HG02571 (cell line): ENCODE data around the gene LRCH2.
"Not testable (repeated sequence)": the region's sequence is repeated elsewhere in the genome, so short reads cannot be mapped to it uniquely, and the experiment has no call there.

ENCODE experiments used
- ATAC-seq: cut with Tn5 transposase; IDR thresholded peaks from one replicate; pipeline ENCODE4 v1.9.1; 2021; ENCODE audit warnings: mild to moderate bottlenecking, moderate library complexity; ENCODE audit not compliant: unreplicated experiment

The LRCH2 gene, protein sequence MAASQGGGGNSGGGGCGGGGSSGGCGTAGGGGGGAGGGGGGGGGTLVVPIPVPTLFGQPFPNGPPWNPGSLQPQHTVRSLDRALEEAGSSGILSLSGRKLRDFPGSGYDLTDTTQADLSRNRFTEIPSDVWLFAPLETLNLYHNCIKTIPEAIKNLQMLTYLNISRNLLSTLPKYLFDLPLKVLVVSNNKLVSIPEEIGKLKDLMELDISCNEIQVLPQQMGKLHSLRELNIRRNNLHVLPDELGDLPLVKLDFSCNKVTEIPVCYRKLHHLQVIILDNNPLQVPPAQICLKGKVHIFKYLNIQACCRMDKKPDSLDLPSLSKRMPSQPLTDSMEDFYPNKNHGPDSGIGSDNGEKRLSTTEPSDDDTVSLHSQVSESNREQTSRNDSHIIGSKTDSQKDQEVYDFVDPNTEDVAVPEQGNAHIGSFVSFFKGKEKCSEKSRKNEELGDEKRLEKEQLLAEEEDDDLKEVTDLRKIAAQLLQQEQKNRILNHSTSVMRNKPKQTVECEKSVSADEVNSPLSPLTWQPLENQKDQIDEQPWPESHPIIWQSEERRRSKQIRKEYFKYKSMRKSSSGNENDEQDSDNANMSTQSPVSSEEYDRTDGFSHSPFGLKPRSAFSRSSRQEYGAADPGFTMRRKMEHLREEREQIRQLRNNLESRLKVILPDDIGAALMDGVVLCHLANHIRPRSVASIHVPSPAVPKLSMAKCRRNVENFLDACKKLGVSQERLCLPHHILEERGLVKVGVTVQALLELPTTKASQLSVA

DNA sequence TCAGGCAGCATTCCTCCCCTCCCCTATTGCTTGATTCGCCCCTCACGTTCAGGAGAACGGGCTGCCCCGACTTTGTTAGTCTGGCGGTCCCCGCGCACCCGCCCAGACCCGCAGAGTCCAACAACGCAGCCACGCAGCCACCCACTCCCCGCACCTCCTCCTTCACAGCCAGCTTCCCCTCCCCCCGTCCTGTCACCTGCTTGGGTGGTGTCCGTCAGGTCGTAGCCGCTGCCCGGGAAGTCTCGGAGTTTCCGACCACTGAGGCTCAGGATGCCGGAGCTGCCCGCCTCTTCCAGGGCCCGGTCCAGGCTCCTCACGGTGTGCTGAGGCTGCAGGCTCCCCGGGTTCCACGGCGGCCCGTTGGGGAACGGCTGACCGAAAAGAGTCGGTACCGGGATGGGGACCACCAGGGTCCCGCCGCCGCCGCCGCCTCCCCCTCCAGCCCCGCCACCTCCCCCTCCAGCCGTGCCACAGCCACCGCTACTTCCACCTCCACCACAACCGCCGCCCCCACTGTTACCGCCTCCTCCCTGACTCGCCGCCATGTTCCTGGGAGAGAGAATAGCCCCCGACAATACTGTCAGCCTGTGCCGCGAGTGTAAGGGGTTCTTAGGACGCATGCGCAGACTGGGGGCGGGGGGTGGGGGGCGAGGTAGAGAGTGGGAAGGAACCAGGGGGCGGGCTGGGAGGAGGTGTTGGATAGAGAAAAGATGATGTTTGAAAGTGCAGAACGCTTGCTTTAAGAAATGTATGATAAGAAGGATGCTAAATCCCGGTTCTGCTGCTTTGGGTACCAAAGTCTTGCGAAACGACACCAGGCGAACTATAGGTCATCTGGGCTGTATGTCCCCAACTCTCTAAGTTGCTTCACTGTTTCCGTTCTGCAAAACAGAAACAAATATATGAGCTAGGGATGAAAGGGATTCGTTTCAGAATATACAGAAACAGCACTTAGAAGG lies at the start of gene LRCH2:
Gene LRCH2 (minus strand): TSS at position 600 of the 959 bp plus-strand sequence. CDS start 55 bp downstream, at position 545.
- ATAC-seq = no peak

DNA sequence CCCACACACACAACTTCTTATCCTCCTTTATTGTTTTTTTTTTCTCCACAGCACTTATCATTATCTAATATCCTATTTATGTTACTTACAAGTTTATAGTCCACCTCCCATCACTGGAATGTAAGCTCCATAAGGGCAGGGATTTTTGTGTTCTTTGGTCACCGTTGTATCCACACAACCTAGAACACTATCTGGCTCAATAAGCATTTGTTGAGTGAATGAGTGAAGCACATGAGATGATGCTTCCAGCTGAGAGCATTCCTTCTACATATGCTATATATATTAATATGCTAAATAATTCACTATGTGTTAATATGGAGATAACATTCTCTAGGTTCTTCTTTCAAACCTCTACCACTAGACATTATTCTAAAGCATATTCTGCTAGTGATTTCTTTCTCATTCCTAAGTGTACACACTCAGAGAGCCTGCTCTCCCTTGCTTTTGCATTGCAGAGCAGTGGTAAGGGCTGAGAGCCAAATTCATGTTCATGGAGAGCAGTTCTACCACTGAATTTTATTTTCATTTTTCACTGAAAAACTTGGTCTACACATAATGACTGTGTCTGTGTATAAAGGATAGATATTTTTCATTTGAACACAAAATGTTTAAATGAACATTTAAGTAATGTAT lies 35.3 kb upstream of the LRCH2 start:
- ATAC-seq = no peak

DNA sequence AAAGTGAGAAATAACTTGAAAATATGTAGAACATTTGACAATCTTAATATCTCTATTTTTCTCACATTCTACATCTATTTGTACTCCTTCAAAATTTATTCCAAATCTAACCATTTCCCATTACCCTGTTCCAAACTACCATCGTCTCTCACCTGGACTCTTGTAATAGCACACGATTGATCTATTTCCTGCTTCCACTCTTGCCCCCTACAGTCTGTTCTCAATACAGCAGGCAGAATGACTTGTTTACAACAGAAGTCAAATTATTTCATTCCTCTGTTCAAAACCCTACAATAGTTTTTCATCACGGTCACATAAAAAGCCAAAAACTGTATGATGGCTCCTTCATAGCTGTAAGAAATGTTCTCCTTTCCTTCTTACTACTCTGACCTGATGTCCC lies 34.5 kb upstream of the LRCH2 start:
- no peak for ATAC-seq

DNA sequence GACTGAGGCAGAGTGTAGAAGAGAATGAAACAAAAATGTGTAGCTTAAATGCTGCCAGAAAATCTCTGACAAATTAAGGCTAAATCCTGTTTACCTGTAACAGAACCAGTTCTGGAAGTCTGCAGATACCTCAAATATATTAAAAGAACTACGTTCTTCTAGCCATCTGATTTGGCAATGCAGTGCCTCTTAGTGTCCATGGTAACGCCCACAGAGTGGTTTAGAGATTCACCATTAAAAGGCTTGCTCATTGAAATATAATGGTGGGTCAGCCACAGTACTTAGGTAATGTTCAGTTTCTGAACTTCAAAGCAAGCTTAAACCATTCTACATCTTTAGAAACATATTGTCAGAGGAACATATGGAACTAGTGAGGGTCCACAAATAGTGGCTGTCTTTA lies 32.4 kb upstream of the LRCH2 start:
- no peak for ATAC-seq

DNA sequence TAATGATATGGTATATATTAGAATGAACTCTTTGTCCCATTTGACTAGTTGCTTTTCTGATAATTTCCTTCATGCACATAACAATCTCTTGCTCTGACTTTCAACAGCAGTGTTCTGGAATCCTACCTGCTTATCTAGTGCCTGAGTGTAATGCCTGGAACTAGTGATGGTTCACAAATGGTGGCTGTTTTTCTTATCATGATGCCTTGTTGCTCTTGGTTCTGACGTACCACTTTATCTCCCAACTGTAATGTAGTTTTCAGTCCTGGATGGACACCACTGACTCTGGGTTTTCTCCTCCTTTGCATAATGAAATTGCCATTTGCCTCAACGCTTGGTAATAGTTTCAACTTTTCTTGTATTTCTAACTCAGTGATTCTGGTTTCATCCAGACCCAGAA lies 30.1 kb upstream of the LRCH2 start:
- no peak for ATAC-seq

DNA sequence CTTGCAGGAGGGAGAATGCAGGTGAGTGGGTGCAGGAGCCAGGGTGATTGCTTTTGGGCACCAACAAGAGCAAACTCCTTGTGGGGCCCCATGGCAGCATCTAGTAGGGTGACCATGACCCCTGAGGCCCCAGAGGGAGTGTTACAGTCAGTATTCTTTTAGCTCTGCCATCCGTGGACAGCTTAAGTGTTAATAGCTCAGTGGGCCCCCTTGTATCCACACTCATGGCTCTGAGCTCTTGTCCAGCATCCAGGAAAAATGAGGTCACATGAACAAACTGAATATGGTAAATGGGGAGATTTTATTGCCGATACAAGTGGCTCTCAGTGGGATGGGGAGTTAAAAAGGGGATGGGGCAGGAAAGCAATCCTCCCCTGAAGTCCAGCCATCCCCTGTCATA lies 27.3 kb upstream of the LRCH2 start:
- ATAC-seq = no peak

DNA sequence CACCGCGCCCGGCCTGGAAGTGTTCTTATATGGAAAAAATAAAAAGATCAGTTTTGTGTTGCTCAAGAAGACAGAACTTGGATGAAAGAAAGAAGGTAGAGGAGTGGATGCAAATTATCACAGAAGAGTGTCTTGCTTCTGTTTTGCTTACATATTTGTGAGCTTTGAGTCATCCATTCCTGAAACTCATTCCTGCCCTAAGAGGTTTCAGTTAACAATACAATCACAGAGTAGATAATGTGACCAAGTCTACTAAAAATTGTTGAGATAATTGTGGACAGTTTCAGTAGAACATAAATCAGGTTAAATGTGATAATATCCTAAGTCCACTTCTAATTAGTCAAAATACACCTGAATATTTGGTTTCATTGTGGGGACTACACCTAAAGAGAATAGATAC lies 26.4 kb upstream of the LRCH2 start:
- ATAC-seq = no peak

DNA sequence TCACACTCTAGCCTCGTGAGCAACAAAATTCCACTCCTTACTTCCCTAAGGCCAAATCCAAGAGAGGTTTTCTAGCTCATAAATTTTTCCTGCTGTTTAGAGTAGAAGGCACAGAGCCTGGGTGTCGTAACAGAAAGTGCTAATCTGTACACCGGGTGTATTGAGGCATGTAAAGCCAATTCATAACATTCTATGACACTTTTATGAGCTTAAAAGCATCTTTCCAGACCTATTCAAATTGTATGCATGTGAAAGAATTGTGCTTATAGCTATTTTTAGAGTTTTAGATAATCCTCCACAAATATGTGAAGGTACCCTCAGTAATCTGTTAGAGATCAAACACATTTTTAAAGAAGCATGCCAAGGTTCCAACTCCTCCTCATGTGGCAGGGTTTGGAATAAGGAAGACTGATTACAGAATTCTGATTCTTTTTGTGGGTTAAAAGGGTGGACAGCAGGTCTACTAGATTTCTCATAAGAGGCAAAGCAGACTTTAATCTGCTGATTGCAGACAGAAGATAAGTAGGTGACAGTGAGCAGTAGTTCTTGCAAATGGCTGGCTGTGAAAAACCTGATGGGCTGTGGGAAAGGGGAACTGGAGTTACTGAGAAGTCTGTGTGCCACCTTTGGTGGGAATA lies 25.5 kb upstream of the LRCH2 start:
- no peak for ATAC-seq

DNA sequence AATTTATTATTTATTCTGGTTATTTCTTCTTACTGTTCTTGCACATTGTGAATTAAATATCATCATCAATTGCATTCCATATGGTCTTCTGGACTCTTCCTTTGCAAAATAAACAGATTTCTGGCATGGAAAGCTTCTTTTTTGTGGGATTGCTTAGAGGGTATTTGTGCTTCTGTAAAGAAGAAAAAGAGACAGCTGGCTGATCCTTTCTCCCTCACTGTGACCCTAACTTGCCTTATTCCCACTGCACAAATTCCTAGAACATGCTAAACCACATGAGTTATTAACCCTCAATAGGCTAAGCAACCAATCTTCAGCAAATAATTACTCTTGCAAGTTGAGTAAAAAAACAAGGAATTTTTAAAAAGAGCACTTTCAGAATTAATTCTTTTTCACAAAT lies 23.8 kb upstream of the LRCH2 start:
- no peak for ATAC-seq

DNA sequence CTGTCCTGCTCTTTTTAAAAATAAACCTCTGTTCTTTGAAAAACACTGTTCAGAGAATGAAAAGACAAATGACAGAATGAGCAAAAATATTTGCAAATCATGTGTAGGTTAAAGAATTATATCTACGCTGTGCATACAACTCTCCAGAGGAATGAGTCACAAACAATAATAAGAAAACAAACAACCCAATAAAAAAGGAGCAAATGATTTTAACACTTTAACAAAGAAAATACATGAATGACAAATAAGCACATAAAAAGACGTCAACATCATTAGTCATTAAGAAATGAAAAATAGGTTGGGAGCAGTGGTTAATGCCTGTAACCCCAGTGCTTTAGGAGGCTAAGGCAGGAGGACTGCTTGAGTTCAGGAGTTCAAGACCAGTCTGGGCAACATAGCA lies 21.1 kb upstream of the LRCH2 start:
- no peak for ATAC-seq

DNA sequence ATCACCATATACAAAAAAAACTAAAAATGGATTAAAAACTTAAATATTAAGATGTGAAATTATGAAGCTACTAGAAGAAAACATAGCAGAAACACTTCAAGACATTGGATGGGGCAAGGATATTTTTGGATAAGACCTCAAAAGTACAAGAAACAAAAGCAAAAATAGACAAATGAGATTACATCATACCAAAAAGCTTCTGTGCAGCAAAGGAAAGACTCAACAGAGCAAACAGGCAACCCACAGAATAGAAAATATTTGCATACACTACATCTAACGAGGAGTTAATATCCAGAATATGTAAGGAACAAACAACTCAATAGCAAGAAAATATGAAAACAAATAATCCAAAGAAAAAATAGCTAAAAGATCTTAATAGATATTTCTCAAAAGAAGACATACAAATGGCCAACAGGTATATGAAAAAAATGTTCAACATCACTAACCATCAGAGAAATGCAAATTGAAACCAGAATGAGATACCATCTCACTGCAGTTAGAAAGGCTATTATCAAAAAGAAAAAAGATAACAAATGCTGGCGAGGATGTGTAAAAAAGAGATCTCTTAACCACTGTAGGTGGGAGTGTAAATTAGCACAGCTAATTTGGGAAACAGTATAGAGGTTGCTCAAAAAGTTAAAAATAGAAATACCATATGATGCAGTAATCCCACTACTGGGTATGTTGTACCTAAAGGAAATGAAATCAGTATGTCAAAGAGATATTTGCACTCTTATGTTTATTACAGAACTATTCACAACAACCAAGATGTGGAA lies 17.8 kb upstream of the LRCH2 start:
- ATAC-seq = no peak

DNA sequence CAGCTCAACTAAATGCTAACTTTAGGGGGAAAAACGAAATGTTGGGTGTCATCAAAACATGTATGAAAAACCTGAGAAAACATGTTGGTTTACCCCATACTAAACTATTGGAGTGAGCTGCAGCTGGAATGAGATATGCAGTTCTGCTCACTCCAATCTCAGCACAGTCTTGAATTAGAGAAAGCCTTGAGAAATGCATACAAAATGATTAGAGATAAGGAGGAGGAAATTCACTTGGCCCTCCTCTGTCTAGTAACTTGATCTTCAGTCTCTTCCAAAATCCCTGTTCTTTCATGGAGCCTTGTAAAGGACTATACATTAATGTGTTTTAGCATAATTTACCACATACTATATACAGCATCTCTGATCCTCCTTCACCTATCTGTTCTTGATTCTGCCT lies 3.2 kb upstream of the LRCH2 start:
- no peak for ATAC-seq

DNA sequence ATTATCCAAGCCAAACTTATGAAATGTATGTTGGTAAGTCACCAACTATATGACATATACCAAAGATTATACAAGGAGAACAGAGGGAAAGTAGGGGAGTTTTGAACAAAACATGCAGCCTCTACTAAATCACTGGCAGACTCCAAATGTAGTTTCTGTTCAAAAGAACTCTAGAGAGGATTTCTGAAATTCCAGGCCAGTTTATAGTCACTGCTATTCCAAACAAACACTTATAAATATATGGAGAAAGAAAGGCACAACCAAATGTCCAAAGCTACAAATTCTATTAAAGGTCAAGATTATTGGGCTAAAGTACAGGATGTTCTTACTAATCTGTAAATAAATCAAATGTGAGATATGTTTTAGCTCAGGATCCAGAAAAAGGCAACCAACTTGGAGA lies 2.7 kb upstream of the LRCH2 start:
- no peak for ATAC-seq

DNA sequence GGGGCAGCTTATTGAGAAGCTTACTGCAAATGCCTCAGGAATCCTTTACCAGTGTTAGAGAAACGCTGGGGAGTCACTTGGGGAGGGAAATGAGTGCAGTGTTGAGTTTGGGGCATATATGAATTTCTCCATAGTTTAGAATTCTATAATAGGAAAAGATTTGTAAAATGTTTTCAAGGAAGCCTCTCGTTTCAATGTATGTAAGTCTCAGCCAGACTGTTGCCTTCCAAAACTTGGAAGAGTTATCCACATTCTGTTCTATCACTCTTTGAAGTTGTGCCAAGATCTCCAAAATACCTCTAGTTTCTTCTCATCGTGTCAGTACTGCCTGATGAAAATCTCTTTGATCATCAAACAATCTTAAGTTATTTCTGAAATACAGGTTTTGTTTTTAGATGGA lies 565 bp upstream of the LRCH2 start:
- no peak for ATAC-seq

DNA sequence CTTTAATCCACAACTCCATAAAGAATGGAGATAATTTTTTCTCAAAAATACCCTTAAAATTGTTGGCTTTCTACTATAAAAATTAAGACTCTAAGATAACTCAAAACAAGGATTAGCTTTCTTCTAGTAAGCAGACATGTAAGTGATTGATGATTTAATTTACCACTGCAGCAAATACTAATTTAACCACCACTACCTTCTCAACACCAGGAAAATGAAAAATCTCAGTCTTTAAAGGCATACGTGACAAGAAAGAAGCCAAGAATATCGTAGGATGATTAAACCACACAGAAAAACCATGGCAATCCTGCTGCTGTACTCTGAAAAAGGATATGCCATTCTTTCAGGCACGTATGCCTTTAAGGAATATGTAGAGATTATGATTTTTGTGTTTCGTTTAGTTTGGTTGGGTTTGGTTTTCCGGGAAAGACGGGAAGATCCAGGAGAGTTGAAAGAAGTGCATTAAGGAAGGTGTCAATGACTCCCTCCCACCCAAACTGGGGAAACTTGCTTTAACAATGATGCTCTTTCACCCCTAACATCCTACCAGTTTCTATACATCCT lies 881 bp downstream of the LRCH2 start:
- ATAC-seq = no peak

DNA sequence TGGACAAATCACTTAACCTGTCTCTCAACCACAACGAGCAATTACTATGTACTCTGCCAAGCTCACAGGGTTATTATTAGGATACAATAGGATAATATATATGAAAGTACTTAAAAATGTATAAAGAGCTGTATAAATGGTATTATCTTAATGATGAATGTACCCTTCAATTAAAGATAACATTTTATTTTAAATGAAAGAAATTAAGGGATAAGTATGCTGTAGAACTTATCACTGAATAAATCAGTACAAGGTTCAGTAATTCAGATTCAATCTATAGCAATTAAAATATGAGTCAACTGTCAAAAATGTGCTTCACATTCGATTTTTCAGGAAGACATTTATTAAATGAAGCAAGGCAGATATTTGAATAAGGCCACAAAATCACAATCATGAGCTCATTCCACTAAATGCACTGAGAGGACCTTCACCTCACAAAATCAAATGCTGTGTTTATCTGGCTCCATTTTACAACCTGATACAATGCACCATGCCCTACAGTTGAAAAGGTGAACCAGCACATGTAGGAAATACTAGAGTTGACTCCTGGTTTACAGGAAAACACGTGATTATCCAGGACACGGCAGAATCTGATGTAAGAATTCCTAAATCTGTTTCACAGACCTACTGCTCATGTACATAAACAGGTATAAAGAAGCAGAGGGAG lies 4.4 kb downstream of the LRCH2 start:
- ATAC-seq = no peak

DNA sequence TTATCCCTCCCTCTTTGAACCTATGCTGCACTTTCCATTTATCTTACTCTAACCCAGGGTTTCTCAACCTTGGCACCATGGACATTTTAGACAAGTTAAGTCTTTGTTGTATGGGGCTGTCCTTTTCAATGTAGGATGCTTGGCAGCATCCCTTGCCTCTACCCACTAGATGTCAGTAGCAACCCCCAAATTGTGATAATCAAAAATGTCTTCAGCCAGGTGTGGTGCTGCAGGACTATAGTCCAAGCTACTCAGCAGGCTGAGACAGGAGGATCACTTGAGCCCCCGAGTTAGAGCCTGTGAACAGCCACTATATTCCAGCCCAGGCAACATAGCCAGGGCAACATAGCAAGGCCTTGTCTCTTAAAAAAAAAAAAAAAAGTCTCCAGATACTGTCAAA lies 7.0 kb downstream of the LRCH2 start:
- no peak for ATAC-seq

DNA sequence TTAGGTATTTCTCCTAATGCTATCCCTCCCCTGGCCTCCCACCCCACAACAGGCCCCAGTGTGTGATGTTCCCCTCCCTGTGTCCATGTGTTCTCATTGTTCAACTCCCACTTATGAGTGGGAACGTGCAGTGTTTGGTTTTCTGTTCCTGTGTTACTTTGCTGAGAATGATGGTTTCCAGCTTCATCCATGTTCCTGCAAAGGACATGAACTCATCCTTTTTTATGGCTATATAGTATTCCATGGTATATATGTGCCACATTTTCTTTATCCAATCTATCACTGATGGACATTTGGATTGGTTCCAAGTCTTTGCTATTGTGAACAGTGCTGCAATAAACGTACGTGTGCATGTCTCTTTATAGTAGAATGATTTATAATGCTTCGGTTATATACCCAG lies 16.6 kb downstream of the LRCH2 start:
- not testable (repeated sequence) for ATAC-seq

DNA sequence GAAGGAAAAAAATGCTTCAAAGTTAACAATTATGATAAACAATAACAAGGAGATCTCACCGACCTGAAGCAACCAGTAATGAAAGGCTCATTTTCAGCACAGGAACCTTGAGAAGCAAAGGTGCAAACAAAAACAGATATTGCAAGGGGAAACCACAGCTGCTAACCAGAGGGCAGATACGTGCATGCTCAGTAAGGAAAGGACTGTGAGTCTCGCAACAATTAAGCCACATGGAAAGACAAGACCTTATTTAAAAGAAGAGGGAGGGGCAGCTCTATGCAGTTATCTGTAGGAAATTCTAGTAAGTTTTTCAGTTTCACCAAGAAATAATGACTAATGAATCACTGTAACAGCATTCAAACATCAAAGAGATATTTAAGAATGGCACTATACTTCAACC lies 19.3 kb downstream of the LRCH2 start:
- ATAC-seq = no peak
